Endothelial cell of umbilical vein (primary cell): ENCODE data around the gene ALOX5.
"Not testable (repeated sequence)": the region's sequence is repeated elsewhere in the genome, so short reads cannot be mapped to it uniquely, and the experiment has no call there.

Experiments
- CTCF ChIP-seq, 2 donors: IDR thresholded peaks; 1 replicate in 1 of 2; 2 replicates in 1 of 2; pipeline ENCODE4 v1.5.1; 2011; ENCODE audit warnings: low read length in 2 of 2, mild to moderate bottlenecking in 2 of 2, moderate library complexity in 2 of 2, control low read depth in 1 of 2, inconsistent platforms in 1 of 2, low read depth in 1 of 2; ENCODE audit not compliant: insufficient read depth in 1 of 2; ENCODE audit errors: extremely low read depth in 1 of 2
- EZH2 ChIP-seq: IDR thresholded peaks from 2 replicates; pipeline ENCODE4 v1.6.1; 2012; ENCODE audit warnings: borderline replicate concordance, low read depth, mild to moderate bottlenecking, moderate library complexity, low read length, inconsistent platforms; ENCODE audit not compliant: severe bottlenecking
- FOS ChIP-seq: IDR thresholded peaks from 2 replicates; pipeline ENCODE4 v1.6.1; 2011; ENCODE audit warnings: mild to moderate bottlenecking, low read length, moderate library complexity, borderline replicate concordance; ENCODE audit not compliant: insufficient read depth
- GATA2 ChIP-seq: IDR thresholded peaks from 2 replicates; pipeline ENCODE4 v1.7.0; 2011; ENCODE audit warnings: low read depth, mild to moderate bottlenecking, moderate library complexity, mixed read lengths, low read length; ENCODE audit not compliant: insufficient read length, insufficient read depth
- JUN ChIP-seq: IDR thresholded peaks from 2 replicates; pipeline ENCODE4 v1.6.1; 2011; ENCODE audit warnings: borderline replicate concordance, low read depth; ENCODE audit not compliant: insufficient read length, insufficient read depth
- MAX ChIP-seq: IDR thresholded peaks from 2 replicates; pipeline ENCODE4 v1.6.1; 2011; ENCODE audit not compliant: insufficient read depth, insufficient read length
- POLR2A ChIP-seq: IDR thresholded peaks from 2 replicates; pipeline ENCODE4 v1.6.1; 2012; ENCODE audit warnings: low read depth, mild to moderate bottlenecking, control low read depth, low read length
- POLR2AphosphoS5 ChIP-seq: IDR thresholded peaks from 2 replicates; pipeline ENCODE4 v1.6.1; 2012; ENCODE audit warnings: low read depth, mild to moderate bottlenecking, control low read depth, low read length, moderate library complexity; ENCODE audit not compliant: insufficient read depth

GRCh38 chr10:45331824-45332223, 42.2 kb upstream of the ALOX5 start:
- TF ChIP-seq CTCF (IDR thresholded peaks at IDR 0.05; ENCODE audit: extremely low read depth in 1 of 2, insufficient read depth in 1 of 2, low read depth in 1 of 2, low read length in 2 of 2); POLR2AphosphoS5; EZH2; MAX; POLR2A; JUN; FOS; GATA2: not testable (repeated sequence)
